Activated CD8-positive, alpha-beta memory T cell treated with anti-CD3 and anti-CD28 coated beads, Interleukin-2, amount 50 U/mL, for 1 hour (primary cell): ENCODE measurements around the gene ABCC4.

ENCODE experiments used
- DNase-seq: peaks from one replicate; pipeline ENCODE4 v3.0.0-alpha.2; 2020; ENCODE audit errors: extremely low read depth

The ABCC4 gene

DNA sequence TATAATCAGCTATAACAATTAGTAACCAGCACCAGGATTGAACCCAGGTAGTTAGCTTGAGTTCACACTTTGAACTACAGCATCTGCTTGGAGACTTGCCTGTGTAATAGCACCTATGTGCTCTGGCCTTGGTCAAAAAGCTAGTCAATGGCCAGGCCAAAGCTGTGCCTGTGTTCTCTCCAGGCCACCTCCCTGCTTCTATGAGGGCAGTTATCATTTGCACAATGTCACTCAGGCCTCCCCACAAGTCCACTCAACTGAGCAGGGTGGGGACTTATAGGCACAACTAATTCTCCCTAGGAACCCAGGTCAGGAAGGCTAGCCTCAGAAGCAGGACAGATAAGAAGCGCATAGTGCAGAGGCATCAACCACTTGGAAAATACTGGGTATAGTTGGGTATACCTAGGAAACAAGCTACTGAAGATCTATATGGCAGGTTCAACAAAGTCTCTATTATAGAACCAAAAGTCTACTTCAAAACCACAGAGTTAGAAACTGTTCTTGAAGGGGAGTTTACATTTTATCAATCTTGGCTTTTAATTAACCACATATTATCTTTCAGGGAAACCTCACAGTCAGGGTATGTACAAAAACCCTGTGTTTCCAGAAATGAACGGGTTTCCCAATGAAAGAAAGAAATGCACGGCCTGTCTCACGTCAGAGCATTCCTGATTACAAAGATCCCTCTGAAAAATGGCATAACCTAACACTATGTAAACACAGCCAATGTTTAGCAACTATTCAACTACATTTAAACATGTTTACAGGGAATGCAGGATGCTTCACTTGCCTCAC is 140.9 kb downstream of the ABCC4 start:
- no peak for DNase-seq

DNA sequence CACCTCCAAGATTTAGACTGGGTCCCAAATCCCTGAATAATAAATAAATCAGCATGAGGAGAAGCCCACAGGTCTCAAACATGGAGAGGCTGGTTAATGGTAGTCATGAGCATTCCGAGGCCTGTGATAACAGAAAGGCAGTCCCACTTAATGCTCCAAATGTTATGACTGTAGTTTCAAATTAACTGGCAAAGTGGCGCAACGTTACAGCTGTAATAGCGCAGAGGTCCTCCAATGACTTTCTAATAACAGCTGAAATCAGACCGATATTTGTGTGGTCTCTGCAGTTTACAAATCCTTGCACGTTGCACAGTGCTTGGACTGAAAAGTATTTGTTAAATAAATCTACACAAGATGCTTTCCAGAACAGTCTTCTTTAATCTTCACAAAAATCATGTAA is 141.8 kb downstream of the ABCC4 start:
- DNase-seq = no peak

DNA sequence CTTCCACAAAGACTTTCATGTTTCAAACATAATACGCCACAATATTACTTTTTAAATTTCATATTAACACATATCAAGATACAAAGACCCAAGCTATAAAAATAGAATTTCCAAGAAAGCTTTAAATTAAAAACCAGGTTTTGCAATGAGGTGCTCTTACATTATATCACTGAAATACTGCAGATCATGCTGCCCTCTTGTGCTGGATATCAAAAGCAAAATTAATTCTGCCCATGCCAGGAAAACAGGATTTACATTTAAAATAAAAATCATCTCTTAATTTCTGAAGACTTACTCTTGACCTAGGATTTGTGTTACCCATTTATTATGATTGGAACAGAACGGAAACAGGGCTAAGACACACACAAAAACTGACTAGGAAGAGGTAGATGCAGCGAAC is 145.0 kb downstream of the ABCC4 start:
- no peak for DNase-seq

DNA sequence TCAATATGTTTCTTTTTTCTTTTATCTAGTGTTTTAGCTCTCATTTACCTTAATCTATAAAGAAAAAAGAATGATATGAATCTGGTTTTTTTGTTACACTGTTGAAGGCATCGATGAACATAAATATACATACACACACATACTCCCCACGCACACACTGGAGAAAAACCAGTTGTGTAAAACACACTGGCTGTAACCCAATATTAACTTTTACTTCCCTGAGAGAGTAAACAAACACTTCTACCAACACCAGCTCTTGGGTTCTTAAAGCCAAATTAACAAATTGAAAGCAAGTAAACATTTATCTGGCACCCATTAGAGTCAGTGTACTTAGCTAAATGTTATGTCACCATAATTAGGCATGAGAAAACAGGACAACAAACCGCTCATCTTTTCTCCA is 145.7 kb downstream of the ABCC4 start:
- no peak for DNase-seq

- DNase-seq = no peak
These were observed 146.2 kb downstream of the ABCC4 start for GRCh38 chr13:95155093-95155492.

- no peak for DNase-seq
These were observed 146.8 kb downstream of the ABCC4 start for GRCh38 chr13:95154413-95154886.

GRCh38 chr13:95153647-95154412 is 147.4 kb downstream of the ABCC4 start:
- no peak for DNase-seq

- DNase-seq = no peak
These were observed 149.2 kb downstream of the ABCC4 start for GRCh38 chr13:95151942-95152587.

DNA sequence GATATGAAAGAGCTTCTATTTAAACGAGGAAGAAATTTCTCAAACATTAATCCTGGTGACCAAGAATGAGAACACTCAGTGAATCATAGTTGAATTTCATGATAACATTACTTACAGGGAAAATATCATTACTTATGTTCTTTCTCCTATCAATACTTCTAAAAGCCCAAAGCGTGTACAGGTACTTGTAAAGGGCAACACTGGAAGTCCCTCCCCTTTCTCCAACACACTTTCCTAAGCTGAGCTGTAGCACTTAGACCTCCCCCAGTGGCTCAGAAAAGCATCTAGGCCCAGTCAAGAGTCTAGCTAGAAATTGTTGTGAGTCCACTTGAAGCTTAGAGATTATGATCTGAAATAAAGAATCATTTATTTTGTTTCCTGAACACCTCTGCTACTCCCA is 150.7 kb downstream of the ABCC4 start:
- no peak for DNase-seq

GRCh38 chr13:95146486-95146885 is 154.8 kb downstream of the ABCC4 start:
- DNase-seq = no peak

DNA sequence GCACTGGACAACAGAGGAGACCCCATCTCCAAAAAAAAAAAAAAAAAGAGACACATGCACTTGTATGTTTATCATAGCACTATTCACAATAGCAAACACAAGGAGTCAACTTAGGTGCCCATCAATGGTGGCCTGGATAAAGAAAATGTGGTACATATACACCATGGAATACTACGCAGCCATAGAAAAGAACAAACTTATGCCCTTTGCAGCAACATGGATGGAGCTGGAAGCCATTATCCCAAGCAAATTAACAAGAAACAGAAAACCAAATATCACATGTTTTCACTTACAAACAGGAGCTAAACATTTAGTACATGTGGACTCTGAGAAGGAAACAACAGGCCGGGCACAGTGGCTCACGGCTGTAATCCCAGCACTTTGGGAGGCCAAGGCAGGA is 155.7 kb downstream of the ABCC4 start:
- DNase-seq = no peak

GRCh38 chr13:95140502-95140901 is 160.7 kb downstream of the ABCC4 start:
- no peak for DNase-seq

- DNase-seq = no peak
These were observed 162.2 kb downstream of the ABCC4 start for GRCh38 chr13:95138876-95139585.

- DNase-seq = no peak
These were observed 164.2 kb downstream of the ABCC4 start for GRCh38 chr13:95137096-95137495.

DNA sequence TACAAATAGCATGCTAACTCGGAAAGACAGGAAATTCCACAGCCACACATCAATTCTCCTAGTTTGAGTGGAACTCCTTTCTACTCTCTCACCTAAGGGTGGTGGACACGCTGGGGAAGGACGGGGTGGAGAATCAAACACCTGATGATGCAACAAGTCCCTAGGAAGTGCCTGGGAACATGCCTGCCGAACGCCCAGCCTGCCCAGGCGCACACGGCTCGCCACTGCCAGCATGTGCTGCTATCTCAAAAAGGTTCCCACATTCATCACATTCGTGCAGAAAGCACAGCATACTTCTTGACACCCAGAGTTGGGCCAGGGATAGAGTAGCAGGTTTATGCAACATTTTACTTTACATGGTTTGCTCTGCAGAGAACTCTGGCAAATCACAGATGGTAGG is 164.6 kb downstream of the ABCC4 start:
- DNase-seq = no peak

GRCh38 chr13:95133498-95133897 is 167.8 kb downstream of the ABCC4 start:
- no peak for DNase-seq

GRCh38 chr13:95129004-95129403 is 172.2 kb downstream of the ABCC4 start:
- DNase-seq = no peak

DNA sequence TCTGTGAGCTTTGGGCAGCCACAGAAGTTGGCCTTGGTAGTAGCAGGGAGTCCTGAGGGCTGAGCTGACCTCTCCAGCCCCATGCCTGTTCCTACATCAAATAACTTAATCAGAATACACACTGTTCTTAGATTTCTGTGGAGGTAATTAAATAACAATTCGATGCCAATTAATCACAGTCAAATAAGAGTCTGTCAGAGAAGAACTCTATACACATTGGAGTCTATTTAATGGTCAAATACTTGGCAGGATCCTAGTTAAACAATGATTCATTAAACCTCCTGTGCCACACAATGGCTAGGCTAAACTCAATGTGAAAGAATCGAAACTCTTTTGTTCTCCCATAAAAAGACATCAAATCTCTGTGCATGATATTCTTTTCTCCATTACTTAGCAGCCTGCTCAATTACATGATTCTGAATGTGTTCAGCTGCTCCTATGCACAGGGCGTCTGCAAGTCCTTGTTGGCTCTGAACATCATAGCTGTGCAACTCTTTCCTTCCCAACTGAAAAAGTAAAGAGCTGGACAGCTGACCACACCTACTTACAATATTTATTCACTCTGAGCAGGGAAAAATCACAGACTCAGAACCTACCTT is 173.1 kb downstream of the ABCC4 start:
- no peak for DNase-seq

DNA sequence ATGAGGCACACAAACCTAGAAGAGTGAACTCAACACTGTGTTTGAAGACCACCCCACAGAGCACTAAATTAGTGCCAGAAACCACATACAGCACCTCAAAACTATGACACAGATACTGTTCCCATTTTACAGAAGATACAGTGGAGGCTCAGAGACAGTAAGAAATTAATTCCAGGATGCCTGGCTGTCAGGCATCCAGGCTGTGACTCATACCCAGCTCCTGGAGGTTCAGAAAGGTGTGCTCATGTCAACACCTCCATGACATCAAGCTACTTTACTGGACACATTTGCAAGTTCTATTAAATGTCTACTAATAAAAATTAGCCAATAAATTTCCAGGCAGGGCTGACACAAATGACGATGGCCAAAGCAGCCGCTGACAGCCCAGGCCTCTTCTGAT is 176.3 kb downstream of the ABCC4 start:
- DNase-seq = no peak

- no peak for DNase-seq
These were observed 177.5 kb downstream of the ABCC4 start for GRCh38 chr13:95123726-95124125.

- DNase-seq = no peak
These were observed 179.2 kb downstream of the ABCC4 start for GRCh38 chr13:95122063-95122462.

GRCh38 chr13:95121516-95121915 is 179.7 kb downstream of the ABCC4 start:
- DNase-seq = no peak
